Neural cell (in vitro differentiated cells): Measurements from ENCODE around the gene PLD1. TPM values are rescaled to one million over a fixed set of nuclear protein-coding genes. Genes with fewer than 3 reads are reported as not detected.

ENCODE experiments used
- H2AFZ ChIP-seq: fragments of 200-600, 300-800 bp; sonication (generic), shearing (Covaris generic); 2 replicates; pipeline ENCODE4 v1.6.0; 2014; ENCODE audit warnings: low read depth, mild to moderate bottlenecking, antibody characterized with exemption, low read length, moderate library complexity
- H3F3A ChIP-seq: fragments of 200-600 bp; shearing (Covaris generic); 2 replicates; pipeline ENCODE4 v1.6.1; 2016; ENCODE audit warnings: mild to moderate bottlenecking, moderate library complexity, mixed read lengths, antibody characterized with exemption, low read length; ENCODE audit not compliant: insufficient read depth, poor library complexity, severe bottlenecking
- H3K27ac ChIP-seq: fragments of 200-600, 300-800 bp; sonication (generic), shearing (Covaris generic); 2 replicates; pipeline ENCODE4 v1.5.1; 2014; ENCODE audit warnings: mild to moderate bottlenecking, low read length, moderate library complexity
- H3K27me3 ChIP-seq: fragments of 300-800, 200-600 bp; sonication (generic), shearing (Covaris generic); 2 replicates; pipeline ENCODE4 v1.6.0; 2014; ENCODE audit warnings: mild to moderate bottlenecking, low read depth, low read length, moderate library complexity; ENCODE audit not compliant: insufficient read depth
- H3K36me3 ChIP-seq: fragments of 300-800, 200-600 bp; sonication (generic), shearing (Covaris generic); 2 replicates; pipeline ENCODE4 v1.5.1; 2014; ENCODE audit warnings: mild to moderate bottlenecking, antibody characterized with exemption, low read length, moderate library complexity; ENCODE audit not compliant: insufficient read depth
- H3K4me2 ChIP-seq: fragments of 300-800, 200-600 bp; sonication (generic), shearing (Covaris generic); 2 replicates; pipeline ENCODE4 v1.6.0; 2014; ENCODE audit warnings: mild to moderate bottlenecking, low read length
- H3K4me3 ChIP-seq: fragments of 300-800, 200-600 bp; sonication (generic), shearing (Covaris generic); 2 replicates; pipeline ENCODE4 v1.5.1; 2014; ENCODE audit warnings: mild to moderate bottlenecking, low read length, moderate library complexity
- H3K79me2 ChIP-seq: fragments of 200-600 bp; shearing (Covaris generic); replicated peaks from 2 replicates; pipeline ENCODE4 v1.6.0; 2014; ENCODE audit warnings: mild to moderate bottlenecking, low read length, moderate library complexity; ENCODE audit not compliant: insufficient read depth
- H3K9ac ChIP-seq: fragments of 300-800, 200-600 bp; sonication (generic), shearing (Covaris generic); 2 replicates; pipeline ENCODE4 v1.6.1; 2016; ENCODE audit warnings: mild to moderate bottlenecking, low read length, mixed read lengths
- H3K9me2 ChIP-seq: fragments of 200-600 bp; shearing (Covaris generic); 2 replicates; pipeline ENCODE4 v1.6.1; 2016; ENCODE audit warnings: mild to moderate bottlenecking, low read length, mixed read lengths; ENCODE audit not compliant: insufficient read depth
- H3K9me3 ChIP-seq: fragments of 200-600, 300-800 bp; sonication (generic), shearing (Covaris generic); 2 replicates; pipeline ENCODE4 v1.6.1; 2016; ENCODE audit warnings: mild to moderate bottlenecking, mixed run types, low read length, moderate library complexity, mixed read lengths
- H4K20me1 ChIP-seq: fragments of 200-600 bp; shearing (Covaris generic); 2 replicates; pipeline ENCODE4 v1.6.1; 2016; ENCODE audit warnings: mild to moderate bottlenecking, mixed run types; ENCODE audit not compliant: insufficient read depth
- EP300 ChIP-seq: fragments of 450-650 bp; conservative IDR thresholded peaks from 2 replicates; pipeline ENCODE4 v1.6.1; 2014; ENCODE audit warnings: antibody characterized with exemption, mild to moderate bottlenecking, moderate library complexity; ENCODE audit not compliant: poor library complexity, severe bottlenecking
- EZH2 ChIP-seq: fragments of 200-600, 300-800 bp; shearing (Covaris generic), sonication (generic); IDR thresholded peaks from 2 replicates; pipeline ENCODE4 v1.6.1; 2014; ENCODE audit warnings: antibody characterized with exemption, low read length, borderline replicate concordance, mild to moderate bottlenecking; ENCODE audit not compliant: insufficient read depth, poor library complexity, severe bottlenecking
- MXI1 ChIP-seq: fragments of 450-650 bp; conservative IDR thresholded peaks from 2 replicates; pipeline ENCODE4 v1.6.1; 2014; ENCODE audit warnings: antibody characterized with exemption, mild to moderate bottlenecking; ENCODE audit not compliant: poor library complexity, severe bottlenecking
- POLR2AphosphoS5 ChIP-seq: IDR thresholded peaks from 2 replicates; pipeline ENCODE4 v1.6.1; 2012
- RAD21 ChIP-seq: fragments of 450-650 bp; conservative IDR thresholded peaks from 2 replicates; pipeline ENCODE4 v1.6.1; 2014; ENCODE audit warnings: antibody characterized with exemption, mild to moderate bottlenecking, moderate library complexity
- SMC3 ChIP-seq: fragments of 450-650 bp; conservative IDR thresholded peaks from 2 replicates; pipeline ENCODE4 v1.6.1; 2014; ENCODE audit warnings: antibody characterized with exemption, mild to moderate bottlenecking, moderate library complexity; ENCODE audit not compliant: poor library complexity
- TAF1 ChIP-seq: IDR thresholded peaks from 2 replicates; pipeline ENCODE4 v1.6.1; 2012; ENCODE audit warnings: low read depth
- polyA plus RNA-seq: library from polyadenylated mRNA; depleted of rRNA; stranded (reverse); fragments of >200 nt; gene quantifications from 2 replicates; pipeline ENCODE4 v1.2.3, GENCODE V29; 2014
- TF ChIP-seq, protein P1 (sequence below): fragments of 450-650 bp; IDR thresholded peaks from 2 replicates; pipeline ENCODE4 v1.5.1; 2014; ENCODE audit warnings: antibody characterized with exemption, mild to moderate bottlenecking, moderate library complexity; ENCODE audit not compliant: poor library complexity, severe bottlenecking
- TF ChIP-seq, protein P2 (sequence below): IDR thresholded peaks from 2 replicates; pipeline ENCODE4 v1.6.1; 2012; ENCODE audit warnings: borderline replicate concordance

Gene PLD1
- polyA plus RNA-seq, 1 donor from 2014 or later: 0.06 TPM

DNA sequence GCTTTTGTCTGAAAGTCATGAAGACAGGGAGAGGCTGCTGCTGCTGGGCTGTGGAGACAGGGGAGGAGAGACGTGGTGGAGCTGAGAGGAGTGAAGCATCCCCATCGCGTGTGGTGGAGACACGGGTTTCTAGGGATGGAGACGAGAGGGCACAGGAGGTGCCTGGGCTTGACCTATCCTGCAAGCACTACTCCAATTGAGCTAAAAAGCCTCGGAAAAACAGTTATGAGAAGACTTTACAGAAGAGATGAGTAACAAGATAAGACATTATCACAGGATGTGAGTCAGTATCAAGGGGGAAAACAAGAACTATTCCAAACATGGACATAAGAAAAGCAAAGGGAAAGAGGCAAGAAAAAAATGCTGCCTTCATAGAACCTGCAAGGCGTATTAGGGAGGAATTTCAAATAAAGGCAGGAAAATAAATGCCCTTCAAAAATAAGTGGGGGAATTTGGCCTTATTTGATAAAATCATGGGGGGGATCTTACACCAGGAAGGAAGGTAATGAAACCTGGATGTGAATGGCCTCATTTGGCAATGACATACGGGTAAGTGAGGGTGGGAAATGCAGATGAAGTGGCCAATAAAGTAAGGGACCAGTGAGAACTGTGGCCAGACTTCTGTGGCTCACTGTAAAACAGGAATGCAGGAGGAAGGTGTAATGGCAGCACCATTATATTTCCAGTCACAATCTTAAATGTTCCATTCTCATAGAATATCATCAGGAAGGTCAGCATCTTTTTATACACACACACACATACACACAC lies 97.9 kb downstream of the PLD1 start:
- no peaks in the 10 kb centered on the region for H3K36me3 ChIP-seq
- H3K4me2 ChIP-seq: no peak overlapping the region
- H2AFZ ChIP-seq: no peak overlapping the region
- no peaks in the 10 kb centered on the region for H3K9me3 ChIP-seq
- no peaks in the 10 kb centered on the region for H3K79me2 ChIP-seq
- H3K27ac ChIP-seq: no peak overlapping the region
- no peaks in the 10 kb centered on the region for H3F3A ChIP-seq
- no peaks in the 10 kb centered on the region for H3K27me3 ChIP-seq
- TF ChIP-seq RAD21 (no peak), EZH2 (no peak), TAF1 (no peak), EP300 (no peak), POLR2AphosphoS5 (no peak), MXI1 (no peak), SMC3 (no peak)
- TF ChIP-seq, protein P1, sequence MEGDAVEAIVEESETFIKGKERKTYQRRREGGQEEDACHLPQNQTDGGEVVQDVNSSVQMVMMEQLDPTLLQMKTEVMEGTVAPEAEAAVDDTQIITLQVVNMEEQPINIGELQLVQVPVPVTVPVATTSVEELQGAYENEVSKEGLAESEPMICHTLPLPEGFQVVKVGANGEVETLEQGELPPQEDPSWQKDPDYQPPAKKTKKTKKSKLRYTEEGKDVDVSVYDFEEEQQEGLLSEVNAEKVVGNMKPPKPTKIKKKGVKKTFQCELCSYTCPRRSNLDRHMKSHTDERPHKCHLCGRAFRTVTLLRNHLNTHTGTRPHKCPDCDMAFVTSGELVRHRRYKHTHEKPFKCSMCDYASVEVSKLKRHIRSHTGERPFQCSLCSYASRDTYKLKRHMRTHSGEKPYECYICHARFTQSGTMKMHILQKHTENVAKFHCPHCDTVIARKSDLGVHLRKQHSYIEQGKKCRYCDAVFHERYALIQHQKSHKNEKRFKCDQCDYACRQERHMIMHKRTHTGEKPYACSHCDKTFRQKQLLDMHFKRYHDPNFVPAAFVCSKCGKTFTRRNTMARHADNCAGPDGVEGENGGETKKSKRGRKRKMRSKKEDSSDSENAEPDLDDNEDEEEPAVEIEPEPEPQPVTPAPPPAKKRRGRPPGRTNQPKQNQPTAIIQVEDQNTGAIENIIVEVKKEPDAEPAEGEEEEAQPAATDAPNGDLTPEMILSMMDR: no peak
- TF ChIP-seq, protein P2, sequence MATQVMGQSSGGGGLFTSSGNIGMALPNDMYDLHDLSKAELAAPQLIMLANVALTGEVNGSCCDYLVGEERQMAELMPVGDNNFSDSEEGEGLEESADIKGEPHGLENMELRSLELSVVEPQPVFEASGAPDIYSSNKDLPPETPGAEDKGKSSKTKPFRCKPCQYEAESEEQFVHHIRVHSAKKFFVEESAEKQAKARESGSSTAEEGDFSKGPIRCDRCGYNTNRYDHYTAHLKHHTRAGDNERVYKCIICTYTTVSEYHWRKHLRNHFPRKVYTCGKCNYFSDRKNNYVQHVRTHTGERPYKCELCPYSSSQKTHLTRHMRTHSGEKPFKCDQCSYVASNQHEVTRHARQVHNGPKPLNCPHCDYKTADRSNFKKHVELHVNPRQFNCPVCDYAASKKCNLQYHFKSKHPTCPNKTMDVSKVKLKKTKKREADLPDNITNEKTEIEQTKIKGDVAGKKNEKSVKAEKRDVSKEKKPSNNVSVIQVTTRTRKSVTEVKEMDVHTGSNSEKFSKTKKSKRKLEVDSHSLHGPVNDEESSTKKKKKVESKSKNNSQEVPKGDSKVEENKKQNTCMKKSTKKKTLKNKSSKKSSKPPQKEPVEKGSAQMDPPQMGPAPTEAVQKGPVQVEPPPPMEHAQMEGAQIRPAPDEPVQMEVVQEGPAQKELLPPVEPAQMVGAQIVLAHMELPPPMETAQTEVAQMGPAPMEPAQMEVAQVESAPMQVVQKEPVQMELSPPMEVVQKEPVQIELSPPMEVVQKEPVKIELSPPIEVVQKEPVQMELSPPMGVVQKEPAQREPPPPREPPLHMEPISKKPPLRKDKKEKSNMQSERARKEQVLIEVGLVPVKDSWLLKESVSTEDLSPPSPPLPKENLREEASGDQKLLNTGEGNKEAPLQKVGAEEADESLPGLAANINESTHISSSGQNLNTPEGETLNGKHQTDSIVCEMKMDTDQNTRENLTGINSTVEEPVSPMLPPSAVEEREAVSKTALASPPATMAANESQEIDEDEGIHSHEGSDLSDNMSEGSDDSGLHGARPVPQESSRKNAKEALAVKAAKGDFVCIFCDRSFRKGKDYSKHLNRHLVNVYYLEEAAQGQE: no peak
- H3K4me3 ChIP-seq: no peak overlapping the region
- no peaks in the 10 kb centered on the region for H3K9me2 ChIP-seq
- H3K9ac ChIP-seq: no peak overlapping the region
- no peaks in the 10 kb centered on the region for H4K20me1 ChIP-seq

DNA sequence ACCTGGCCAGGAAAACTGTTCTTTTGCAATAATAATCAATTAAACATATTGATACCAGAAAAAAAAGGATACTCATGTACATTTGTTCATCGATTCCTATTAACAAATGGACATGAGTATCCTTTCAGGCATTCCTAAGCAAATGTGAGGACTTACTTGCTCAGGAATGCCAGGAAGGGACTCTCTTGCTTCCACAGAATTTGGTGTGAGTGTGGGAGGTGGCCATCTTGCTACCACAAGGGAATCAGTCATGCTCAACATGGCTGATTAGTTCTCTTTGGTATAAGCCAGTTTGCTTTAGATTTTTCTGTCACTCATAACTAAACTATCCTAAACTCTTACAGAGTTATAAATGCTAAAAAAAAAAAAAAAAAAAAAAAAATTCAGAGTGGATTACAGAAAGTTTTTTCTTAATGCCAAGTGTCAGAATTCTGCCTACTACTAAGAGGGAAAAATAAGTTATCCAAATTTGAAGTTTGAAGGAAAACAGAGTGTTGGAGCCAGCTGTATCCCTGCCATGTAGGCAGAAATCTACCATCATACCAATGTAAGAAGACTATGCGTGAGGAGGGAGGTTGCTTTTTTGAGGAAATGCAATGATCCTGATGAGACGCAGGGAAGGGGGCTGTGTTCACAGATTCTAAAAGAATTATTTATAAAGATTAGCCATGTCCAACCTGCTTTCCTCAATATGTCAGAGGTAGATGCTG lies 98.7 kb downstream of the PLD1 start:
- TF ChIP-seq EP300: no peak
- TF ChIP-seq SMC3: no peak
- no peaks in the 10 kb centered on the region for H4K20me1 ChIP-seq
- H3K79me2 ChIP-seq: no peaks in the 10 kb centered on the region
- H3F3A ChIP-seq: no peaks in the 10 kb centered on the region
- no peaks in the 10 kb centered on the region for H3K9me3 ChIP-seq
- H2AFZ ChIP-seq: no peak overlapping the region
- H3K9me2 ChIP-seq: no peaks in the 10 kb centered on the region
- H3K36me3 ChIP-seq: no peaks in the 10 kb centered on the region
- H3K4me2 ChIP-seq: no peak overlapping the region
- H3K9ac ChIP-seq: no peak overlapping the region
- no peak overlapping the region for H3K27ac ChIP-seq
- H3K4me3 ChIP-seq: no peak overlapping the region
- H3K27me3 ChIP-seq: no peaks in the 10 kb centered on the region
